Activated CD4-positive, alpha-beta memory T cell treated with anti-CD3 and anti-CD28 coated beads, Interleukin-2, amount 10 ng/mL, durations not matched to agents 7 days and 5 days (primary cell): Measurements from ENCODE around the gene AKR1A1. TPM values are rescaled to one million over a fixed set of nuclear protein-coding genes. Genes with fewer than 3 reads are reported as not detected.

ENCODE experiments used
- CTCF ChIA-PET: fragments of 350-600 bp; sonication (Branson Sonifier 250); formaldehyde crosslinking; loops from one replicate; lab custom pipeline; 2021; ENCODE audit warnings: antibody characterized with exemption, inconsistent platforms; lab: Charles Lee
- POLR2A ChIA-PET: fragments of 350-600 bp; sonication (Branson Sonifier 250); formaldehyde crosslinking; loops from one replicate; lab custom pipeline; 2021; ENCODE audit warnings: antibody characterized with exemption; lab: Charles Lee
- DNase-seq: peaks from one replicate; pipeline ENCODE4 v3.0.0-alpha.2; 2020
- H3K27ac Mint-ChIP-seq: one replicate; pipeline ENCODE4 v1.8.0; 2021; ENCODE audit warnings: mild to moderate bottlenecking, mixed read lengths
- H3K27me3 Mint-ChIP-seq: one replicate; pipeline ENCODE4 v1.8.0; 2021; ENCODE audit warnings: mixed read lengths
- H3K36me3 Mint-ChIP-seq: one replicate; pipeline ENCODE4 v1.8.0; 2021; ENCODE audit warnings: low read depth, mixed read lengths
- H3K4me1 Mint-ChIP-seq: one replicate; pipeline ENCODE4 v1.8.0; 2021; ENCODE audit warnings: mixed read lengths
- H3K4me3 Mint-ChIP-seq: one replicate; pipeline ENCODE4 v1.8.0; 2021; ENCODE audit warnings: mild to moderate bottlenecking, mixed read lengths
- H3K9me3 Mint-ChIP-seq: one replicate; pipeline ENCODE4 v1.8.0; 2021; ENCODE audit warnings: mixed read lengths
- total RNA-seq, 2 experiments: library from RNA; stranded (reverse); gene quantifications; one replicate each; pipeline ENCODE4 v1.2.3, GENCODE V29; 2021

AKR1A1 gene
- total RNA-seq, 2 experiments from 2014 or later: 144 TPM

GRCh38 chr1:45604239-45604638, 53.6 kb downstream of the AKR1A1 start:
- Mint-ChIP-seq H3K27me3 (no peaks in the 10 kb centered on the region), H3K4me1 (peaks cover 43% of the 10 kb centered on the region), H3K9me3 (no peaks in the 10 kb centered on the region), H3K27ac (no peak overlapping the region), H3K36me3 (peaks cover 56% of the 10 kb centered on the region), H3K4me3 (no peak overlapping the region)
- no peak for DNase-seq
- ChIA-PET POLR2A (interaction anchor here (1.0 to 2.1 kb wide), 2 partner anchors 10 to 20 kb away, joined by 3 to 8 read pairs; partner anchors contain the start of gene NASP), CTCF (interaction anchor here (1.1 kb wide), 1 partner anchor 11 kb away, joined by 5 read pairs; no protein-coding TSS in a partner anchor)

DNA sequence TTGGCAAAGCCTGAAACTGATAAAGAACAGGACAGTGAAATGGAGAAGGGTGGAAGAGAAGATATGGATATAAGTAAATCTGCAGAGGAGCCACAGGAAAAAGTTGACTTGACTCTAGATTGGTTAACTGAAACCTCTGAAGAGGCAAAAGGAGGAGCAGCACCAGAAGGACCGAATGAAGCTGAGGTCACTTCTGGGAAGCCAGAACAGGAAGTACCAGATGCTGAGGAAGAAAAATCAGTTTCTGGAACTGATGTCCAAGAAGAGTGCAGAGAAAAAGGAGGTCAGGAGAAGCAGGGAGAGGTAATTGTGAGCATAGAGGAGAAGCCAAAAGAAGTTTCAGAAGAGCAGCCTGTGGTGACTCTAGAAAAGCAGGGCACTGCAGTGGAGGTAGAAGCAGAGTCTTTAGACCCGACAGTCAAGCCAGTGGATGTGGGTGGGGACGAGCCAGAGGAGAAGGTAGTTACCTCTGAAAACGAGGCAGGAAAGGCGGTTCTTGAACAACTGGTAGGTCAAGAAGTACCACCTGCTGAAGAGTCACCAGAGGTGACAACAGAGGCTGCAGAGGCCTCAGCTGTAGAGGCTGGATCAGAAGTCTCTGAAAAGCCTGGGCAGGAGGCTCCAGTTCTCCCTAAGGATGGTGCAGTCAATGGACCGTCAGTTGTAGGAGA, 56.9 kb downstream of the AKR1A1 start:
- peaks cover 62% of the 10 kb centered on the region for H3K36me3 Mint-ChIP-seq

DNA sequence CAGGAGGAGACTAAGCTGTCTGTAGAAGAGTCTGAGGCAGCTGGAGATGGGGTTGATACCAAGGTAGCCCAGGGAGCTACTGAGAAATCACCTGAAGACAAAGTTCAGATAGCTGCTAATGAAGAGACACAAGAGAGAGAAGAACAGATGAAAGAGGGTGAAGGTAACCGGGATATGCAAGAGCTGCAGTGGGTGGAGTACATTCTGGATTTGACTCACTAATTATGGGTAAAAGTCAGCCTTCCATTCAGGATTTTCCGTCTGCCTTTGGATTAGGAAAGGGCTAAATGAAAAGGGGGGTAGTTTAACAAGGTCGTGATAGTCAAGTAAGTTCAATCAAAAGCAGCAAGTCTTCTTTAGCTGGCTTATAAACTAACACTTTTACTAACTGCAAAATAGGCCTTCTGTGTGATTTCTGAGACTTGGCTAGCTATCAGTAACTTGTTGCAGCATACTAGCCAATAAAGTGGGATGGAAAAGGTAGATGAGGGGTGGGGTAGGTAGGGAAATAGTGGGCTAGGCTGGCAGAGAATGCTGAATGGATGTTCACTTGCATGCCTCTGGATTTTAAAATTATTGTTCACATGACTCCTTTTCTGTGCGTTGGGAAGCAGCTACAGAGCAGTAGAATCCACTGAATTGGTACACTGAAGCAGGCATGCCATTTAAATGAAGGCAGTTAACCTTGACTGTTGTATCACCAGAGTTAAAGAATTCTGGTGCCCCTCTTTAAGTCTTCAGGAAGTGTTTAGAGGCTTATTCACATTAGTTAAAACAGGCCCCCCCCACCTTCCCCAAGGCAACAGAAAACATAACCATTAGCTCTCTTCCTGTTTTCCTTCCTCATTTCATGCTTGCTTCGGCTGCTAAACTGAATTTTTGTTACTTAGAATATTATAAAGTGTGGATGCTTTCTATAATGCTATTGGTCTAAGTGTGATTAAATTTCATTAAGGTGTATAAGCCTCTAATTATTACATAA, 57.8 kb downstream of the AKR1A1 start:
- Mint-ChIP-seq H3K27ac (peak overlapping the region; percentile 19), H3K4me1 (peaks cover 27% of the 10 kb centered on the region), H3K9me3 (no peaks in the 10 kb centered on the region), H3K36me3 (peaks cover 63% of the 10 kb centered on the region), H3K27me3 (no peaks in the 10 kb centered on the region), H3K4me3 (no peak overlapping the region)
- ChIA-PET POLR2A (interaction anchor here (1.2 to 1.6 kb wide), 4 partner anchors 8 to 78 kb away, joined by 3 to 6 read pairs (median 3); partner anchors contain the start of gene GPBP1L1), CTCF (no interaction called here)
- DNase-seq: no peak

More for the DNA sequence above, 56.9 kb downstream of the AKR1A1 start:
- no peak for DNase-seq
- Mint-ChIP-seq H3K4me3 (no peak overlapping the region), H3K27me3 (no peaks in the 10 kb centered on the region), H3K27ac (peak overlapping the region; percentile 69), H3K9me3 (no peaks in the 10 kb centered on the region), H3K4me1 (peaks cover 27% of the 10 kb centered on the region)
- ChIA-PET CTCF (no interaction called here), POLR2A (interaction anchor here (1.2 to 1.3 kb wide), 2 partner anchors 17 to 79 kb away, joined by 3 read pairs; partner anchors contain the start of gene GPBP1L1)

DNA sequence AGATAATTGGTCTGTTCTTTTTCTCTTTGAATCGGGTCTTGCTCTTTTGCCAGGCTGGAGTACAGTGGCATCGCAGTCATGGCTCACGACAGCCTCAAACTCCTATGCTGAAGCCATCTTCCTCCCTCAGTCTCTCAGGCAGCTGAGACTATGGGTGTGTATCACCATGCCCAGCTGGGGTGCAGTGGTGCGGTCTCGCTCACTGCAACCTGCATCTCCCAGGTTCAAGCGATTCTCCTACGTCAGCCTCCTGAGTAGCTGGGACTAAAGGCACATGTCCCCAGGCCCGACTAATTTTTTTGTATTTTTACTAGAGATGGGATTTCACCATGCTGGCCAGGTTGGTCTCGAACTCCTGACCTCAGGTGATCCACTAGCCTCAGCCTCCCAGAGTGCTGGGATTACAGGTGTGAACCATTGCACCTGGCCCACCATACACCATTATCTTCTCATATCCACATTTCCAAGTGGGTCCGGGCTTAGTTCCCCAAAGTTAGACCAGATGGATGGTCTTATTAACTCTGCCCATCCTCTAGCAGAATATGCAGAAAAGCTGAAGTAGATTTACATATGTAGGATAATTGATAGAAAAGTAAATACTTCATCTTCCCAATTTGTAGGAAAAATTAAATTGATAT, 60.1 kb downstream of the AKR1A1 start:
- peaks cover 26% of the 10 kb centered on the region for H3K4me1 Mint-ChIP-seq
- no peaks in the 10 kb centered on the region for H3K27me3 Mint-ChIP-seq
- POLR2A ChIA-PET: interaction anchor here (1.6 to 1.8 kb wide), 2 partner anchors 10 to 12 kb away, joined by 5 to 6 read pairs; no protein-coding TSS in a partner anchor
- no peak overlapping the region for H3K4me3 Mint-ChIP-seq
- no peak overlapping the region for H3K27ac Mint-ChIP-seq
- CTCF ChIA-PET: no interaction called here
- no peaks in the 10 kb centered on the region for H3K9me3 Mint-ChIP-seq
- peaks cover 74% of the 10 kb centered on the region for H3K36me3 Mint-ChIP-seq
- DNase-seq: no peak

DNA sequence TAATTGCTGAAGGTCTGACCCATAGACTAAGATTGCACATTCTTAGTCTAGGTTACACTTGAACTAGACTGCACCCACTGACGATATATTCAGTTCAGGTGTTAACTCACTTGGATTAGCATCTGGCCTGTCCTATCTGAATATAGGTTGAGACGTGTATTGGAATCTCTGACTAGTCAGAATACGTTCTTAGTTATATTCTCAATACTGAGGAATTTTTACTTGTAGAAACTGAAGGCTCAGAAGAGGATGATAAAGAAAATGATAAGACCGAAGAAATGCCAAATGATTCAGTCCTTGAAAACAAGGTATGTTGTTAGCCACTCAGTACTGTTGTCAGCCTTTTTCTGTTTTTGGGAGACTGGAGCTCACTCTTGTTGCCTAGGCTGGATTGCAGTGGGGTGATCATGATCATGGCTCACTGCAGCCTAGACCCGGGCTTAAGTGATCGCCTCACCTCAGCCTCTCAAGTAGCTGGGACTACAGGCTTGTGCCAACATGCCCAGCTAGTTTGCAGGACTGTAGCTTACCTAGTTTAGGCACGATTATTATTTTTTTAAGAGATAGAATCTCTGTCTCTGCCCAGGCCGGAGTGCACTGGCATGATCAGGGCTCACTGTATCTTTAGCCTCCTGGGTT, 62.4 kb downstream of the AKR1A1 start:
- H3K4me1 Mint-ChIP-seq: peaks cover 5% of the 10 kb centered on the region
- ChIA-PET CTCF (no interaction called here), POLR2A (no interaction called here)

DNA sequence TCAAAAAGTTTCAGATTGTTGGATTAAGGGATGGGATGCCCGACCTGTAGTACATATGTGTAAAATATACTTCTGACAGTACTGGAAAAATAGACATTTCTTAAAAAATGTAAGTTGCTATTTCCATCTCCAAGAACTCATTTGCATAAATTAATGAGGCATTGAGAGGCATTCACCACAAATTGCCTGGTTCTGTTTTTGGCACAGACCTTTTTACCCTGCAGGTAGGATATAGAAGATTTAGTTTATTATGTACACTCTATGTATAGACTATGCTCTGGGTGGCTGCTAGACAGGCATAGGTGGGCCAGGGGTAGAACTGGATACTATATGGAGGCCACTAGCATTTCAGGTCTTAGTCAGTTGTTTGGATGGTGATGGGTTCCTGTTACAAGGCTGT, 65.3 kb downstream of the AKR1A1 start:
- Mint-ChIP-seq H3K27ac (no peak overlapping the region), H3K4me1 (no peaks in the 10 kb centered on the region), H3K27me3 (no peaks in the 10 kb centered on the region), H3K4me3 (no peak overlapping the region), H3K36me3 (peaks cover 68% of the 10 kb centered on the region), H3K9me3 (no peaks in the 10 kb centered on the region)
- DNase-seq: no peak
- ChIA-PET POLR2A (no interaction called here), CTCF (no interaction called here)

More for the DNA sequence above, 62.4 kb downstream of the AKR1A1 start:
- Mint-ChIP-seq H3K4me3 (no peak overlapping the region), H3K36me3 (peaks cover 73% of the 10 kb centered on the region), H3K27ac (no peak overlapping the region), H3K9me3 (no peaks in the 10 kb centered on the region), H3K27me3 (no peaks in the 10 kb centered on the region)
- no peak for DNase-seq

- Mint-ChIP-seq H3K27ac (no peak overlapping the region), H3K4me3 (no peak overlapping the region), H3K9me3 (no peaks in the 10 kb centered on the region), H3K27me3 (no peaks in the 10 kb centered on the region), H3K36me3 (peaks cover 61% of the 10 kb centered on the region), H3K4me1 (no peaks in the 10 kb centered on the region)
- ChIA-PET CTCF (no interaction called here), POLR2A (no interaction called here)
- DNase-seq: no peak
These were observed 67.0 kb downstream of the AKR1A1 start for GRCh38 chr1:45617618-45618017.

GRCh38 chr1:45619149-45619921, 68.7 kb downstream of the AKR1A1 start:
- Mint-ChIP-seq H3K27ac (peak overlapping the region; percentile 47), H3K4me1 (no peaks in the 10 kb centered on the region), H3K36me3 (peaks cover 50% of the 10 kb centered on the region), H3K27me3 (no peaks in the 10 kb centered on the region), H3K4me3 (no peak overlapping the region), H3K9me3 (no peaks in the 10 kb centered on the region)
- ChIA-PET POLR2A (no interaction called here), CTCF (no interaction called here)
- no peak for DNase-seq

Other genes with a start within 250 kb of the AKR1A1 start
- gene HPDL, start 223.9 kb upstream of the AKR1A1 start, total RNA-seq: 1 to 10 TPM; 5.5 to 5.6 TPM
- 10 to 100 TPM; 16.6 to 18.3 TPM for gene TOE1, start 210.7 kb upstream of the AKR1A1 start, total RNA-seq
- gene MUTYH, start 210.4 kb upstream of the AKR1A1 start, total RNA-seq: 10 to 100 TPM; 37.2 to 39.2 TPM
- 1 to 10 TPM; 3.7 to 4.3 TPM for gene TESK2, start 59.7 kb upstream of the AKR1A1 start, total RNA-seq
- 1 to 10 TPM; 6.7 to 6.8 TPM for gene CCDC163, start 50.8 kb upstream of the AKR1A1 start, total RNA-seq
- gene MMACHC, start 50.5 kb upstream of the AKR1A1 start, total RNA-seq: 1 to 10 TPM; 4.0 to 4.4 TPM
- 100 to 1,000 TPM; 296 to 309 TPM for gene PRDX1, start 28.9 kb upstream of the AKR1A1 start, total RNA-seq
- gene NASP, start 33.2 kb downstream of the AKR1A1 start, total RNA-seq: 100 to 1,000 TPM; 166 to 172 TPM
- 1 to 10 TPM; 2.6 to 3.6 TPM for gene CCDC17, start 73.2 kb downstream of the AKR1A1 start, total RNA-seq
- gene GPBP1L1, start 135.7 kb downstream of the AKR1A1 start, total RNA-seq: 100 to 1,000 TPM; 130 to 134 TPM
- gene TMEM69, start 137.4 kb downstream of the AKR1A1 start, total RNA-seq: 10 to 100 TPM; 19.2 to 22.6 TPM
- gene IPP, start 199.8 kb downstream of the AKR1A1 start, total RNA-seq: 10 to 100 TPM; 14.5 to 14.7 TPM